ENCODE measurements around the gene HMGB1. TPM values are rescaled to one million over a fixed set of nuclear protein-coding genes. Genes with fewer than 3 reads are reported as not detected.

Gene HMGB1
- total and polyA plus RNA-seq, 2 of the 4 experiments (the other 2 are of a cell fraction), result 185 to 276 TPM

DNA sequence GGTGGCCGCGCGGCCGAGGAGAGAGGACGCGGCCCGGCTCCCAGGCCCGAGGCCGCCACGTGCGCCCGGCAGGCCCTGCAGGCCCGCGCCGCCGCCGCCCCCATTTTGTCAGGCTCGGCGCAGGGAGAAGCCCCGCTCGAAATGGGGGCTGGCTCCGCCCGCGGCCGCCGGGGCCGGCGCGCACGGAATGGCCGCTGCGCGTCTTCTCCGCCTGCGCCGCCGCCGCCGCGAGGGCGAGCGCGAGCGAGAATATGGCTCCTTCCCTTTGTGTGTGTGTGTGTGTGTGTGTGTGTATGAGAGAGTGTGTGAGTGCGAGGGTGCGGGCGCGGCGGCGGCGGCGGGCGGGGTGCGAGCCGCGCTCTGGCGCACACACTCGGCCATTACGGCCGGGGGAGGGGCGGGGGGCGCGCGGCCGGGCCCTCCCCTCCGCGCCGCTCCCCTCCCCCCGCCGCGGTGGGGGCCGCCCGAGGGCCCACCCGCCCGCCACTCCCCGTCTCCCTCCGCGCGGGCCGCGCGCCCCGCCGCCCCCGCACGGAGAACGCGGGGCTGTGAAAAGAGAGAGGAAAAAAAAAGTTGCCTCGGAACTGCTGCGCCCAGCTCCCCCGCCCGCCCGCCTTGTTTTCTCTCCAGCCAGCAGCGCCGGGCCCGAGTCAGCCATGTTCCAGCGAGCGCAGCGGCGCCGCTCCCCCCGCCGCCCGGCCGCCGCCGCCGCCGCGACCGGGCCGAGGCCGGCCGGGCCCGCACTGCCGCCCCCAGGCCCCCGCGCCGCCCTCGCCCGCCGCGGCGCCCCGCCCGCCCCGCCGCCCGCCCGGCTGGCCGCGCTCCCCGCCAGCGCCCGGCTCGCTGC is 1.0 kb downstream of the HMGB1 start:
- TF ChIP-seq CEBPB (IDR thresholded peaks at IDR 0.05; ENCODE audit: low read depth, low read length) (no peak), MAZ (IDR thresholded peaks at IDR 0.05; ENCODE audit: borderline replicate concordance, low read depth, low read length) (peak; percentile 75), NFE2L2 (IDR thresholded peaks at IDR 0.05; ENCODE audit: low read depth, low read length) (no peak), POLR2A (IDR thresholded peaks at IDR 0.05; ENCODE audit: low read depth, low read length) (peak; percentile 70), RFX5 (IDR thresholded peaks at IDR 0.05; ENCODE audit: low read depth, low read length) (no peak), MXI1 (IDR thresholded peaks at IDR 0.05; ENCODE audit: borderline replicate concordance, low read depth, low read length) (peak; percentile 88; the same call in 1 of the 2 replicates)
- TF ChIP-seq, protein P1, sequence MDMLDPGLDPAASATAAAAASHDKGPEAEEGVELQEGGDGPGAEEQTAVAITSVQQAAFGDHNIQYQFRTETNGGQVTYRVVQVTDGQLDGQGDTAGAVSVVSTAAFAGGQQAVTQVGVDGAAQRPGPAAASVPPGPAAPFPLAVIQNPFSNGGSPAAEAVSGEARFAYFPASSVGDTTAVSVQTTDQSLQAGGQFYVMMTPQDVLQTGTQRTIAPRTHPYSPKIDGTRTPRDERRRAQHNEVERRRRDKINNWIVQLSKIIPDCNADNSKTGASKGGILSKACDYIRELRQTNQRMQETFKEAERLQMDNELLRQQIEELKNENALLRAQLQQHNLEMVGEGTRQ (IDR thresholded peaks at IDR 0.05; ENCODE audit: low read depth, low read length), result no peak
- no peak overlapping the region for H2AK5ac ChIP-seq (ENCODE audit: low read depth, low read length)
- peak overlapping the region; percentile 69 for H2BK120ac ChIP-seq (ENCODE audit: low read depth, low read length)
- ATAC-seq (ENCODE audit: low read depth) (peak; percentile 75), DNase-seq (peak; percentile 70)
- no peaks in the 10 kb centered on the region for H3K27me3 ChIP-seq (ENCODE audit: control insufficient read depth, insufficient read depth, low read length)
- ChIA-PET POLR2A (ENCODE audit: unreplicated experiment) (interaction anchor here (0.6 kb wide), 2 partner anchors 192 to 702 kb away, joined by 3 to 4 read pairs; no protein-coding TSS in a partner anchor), CTCF (interaction anchor here (0.6 to 1.1 kb wide), 2 partner anchors 289 to 401 kb away, joined by 3 to 5 read pairs; no protein-coding TSS in a partner anchor)
- H2BK5ac ChIP-seq (ENCODE audit: low read depth, low read length, poor library complexity, severe bottlenecking), result peak overlapping the region; percentile 84
- H3K4me1 ChIP-seq (ENCODE audit: control insufficient read depth, insufficient read depth, low read length), result peaks cover 3% of the 10 kb centered on the region
- H2BK20ac ChIP-seq (ENCODE audit: low read depth, low read length), result no peak overlapping the region
- peak overlapping the region; percentile 68 for H3K4ac ChIP-seq (ENCODE audit: low read depth, low read length)
- no peaks in the 10 kb centered on the region for H3K9me3 ChIP-seq (ENCODE audit: control insufficient read depth, insufficient read depth, low read length)
- no TSS peak for BruUV-seq (replicated peaks)
- H3K23ac ChIP-seq (ENCODE audit: low read depth, low read length), result no peak overlapping the region
- H4K8ac ChIP-seq (ENCODE audit: low read depth in 2 of 2, low read length in 2 of 2), result peak overlapping the region; percentile 64 to 71; a peak in 2 of 4 replicates
- peak overlapping the region; percentile 74 for H3K4me3 ChIP-seq (ENCODE audit: insufficient read depth, low read depth, low read length)
- peaks cover 6% of the 10 kb centered on the region; the same call in 1 of the 2 replicates for H4K20me1 ChIP-seq (ENCODE audit: insufficient read depth, low read length)
- peak overlapping the region; percentile 8; the same call in 1 of the 2 replicates for H4K5ac ChIP-seq (ENCODE audit: low read depth, low read length)
- in situ Hi-C loops (cut with MboI; ENCODE audit: low sequenced_read_pairs), result loop anchor here (10.0 to 25.0 kb wide), 3 partner anchors 150 to 580 kb away; partner anchors contain the start of gene USPL1
- no peaks in the 10 kb centered on the region for H3K9me1 ChIP-seq (ENCODE audit: insufficient read depth, low read length)
- dilution Hi-C loops (cut with HindIII; ENCODE audit: low sequenced_read_pairs, unreplicated experiment), result no loop called here
- H2BK15ac ChIP-seq (ENCODE audit: low read depth, low read length), result no peak overlapping the region
- H3K14ac ChIP-seq (replicated peaks; ENCODE audit: low read depth, low read length), result no peak overlapping the region
- peaks cover 2% of the 10 kb centered on the region for H3K36me3 ChIP-seq (ENCODE audit: control insufficient read depth, insufficient read depth, low read length)
- peak overlapping the region; percentile 99; the same call in 1 of the 2 replicates for H3K56ac ChIP-seq (ENCODE audit: extremely low read depth, insufficient read depth, low read length)
- H3K79me1 ChIP-seq (ENCODE audit: low read depth in 1 of 2, low read length in 2 of 2), result peaks cover 6 to 7% of the 10 kb centered on the region in 2 experiments; a peak in 3 of 4 replicates
- H2AFZ ChIP-seq (replicated peaks; ENCODE audit: low read length, poor library complexity), result peak overlapping the region; percentile 88
- intact Hi-C loops (cut with micrococcal nuclease), result loop anchor here (1.0 to 2.0 kb wide), 4 partner anchors 332 to 580 kb away; no protein-coding TSS in a partner anchor
- H3K27ac ChIP-seq (ENCODE audit: insufficient read depth, low read length), result peak overlapping the region; percentile 94
- peak overlapping the region; percentile 76 for H3K9ac ChIP-seq (ENCODE audit: low read depth, low read length)
- H3K4me2 ChIP-seq (ENCODE audit: low read depth, low read length), result peak overlapping the region; percentile 96
- WGBS, 2 experiments (ENCODE audit: extremely low coverage in 2 of 2, insufficient read length in 1 of 2), result 3% methylated on average over 41 of the region's 136 CpGs; no CpG with 5 or more reads in 1 of the 2 experiments
- H3K18ac ChIP-seq (ENCODE audit: low read depth, low read length), result no peak overlapping the region; the same call in 1 of the 2 replicates
- H4K91ac ChIP-seq (ENCODE audit: insufficient read depth, low read depth, low read length), result peak overlapping the region; percentile 59
- peak overlapping the region; percentile 91 for H2AK9ac ChIP-seq (replicated peaks; ENCODE audit: low read depth, low read length, poor library complexity)
